HG03460 (cell line): Measurements from ENCODE around the gene SKIL.
"Not testable (repeated sequence)": the region's sequence is repeated elsewhere in the genome, so short reads cannot be mapped to it uniquely, and the experiment has no call there.

Experiments used
- ATAC-seq: cut with Tn5 transposase; IDR thresholded peaks from one replicate; pipeline ENCODE4 v1.9.1; 2021; ENCODE audit not compliant: unreplicated experiment

SKIL gene, protein sequence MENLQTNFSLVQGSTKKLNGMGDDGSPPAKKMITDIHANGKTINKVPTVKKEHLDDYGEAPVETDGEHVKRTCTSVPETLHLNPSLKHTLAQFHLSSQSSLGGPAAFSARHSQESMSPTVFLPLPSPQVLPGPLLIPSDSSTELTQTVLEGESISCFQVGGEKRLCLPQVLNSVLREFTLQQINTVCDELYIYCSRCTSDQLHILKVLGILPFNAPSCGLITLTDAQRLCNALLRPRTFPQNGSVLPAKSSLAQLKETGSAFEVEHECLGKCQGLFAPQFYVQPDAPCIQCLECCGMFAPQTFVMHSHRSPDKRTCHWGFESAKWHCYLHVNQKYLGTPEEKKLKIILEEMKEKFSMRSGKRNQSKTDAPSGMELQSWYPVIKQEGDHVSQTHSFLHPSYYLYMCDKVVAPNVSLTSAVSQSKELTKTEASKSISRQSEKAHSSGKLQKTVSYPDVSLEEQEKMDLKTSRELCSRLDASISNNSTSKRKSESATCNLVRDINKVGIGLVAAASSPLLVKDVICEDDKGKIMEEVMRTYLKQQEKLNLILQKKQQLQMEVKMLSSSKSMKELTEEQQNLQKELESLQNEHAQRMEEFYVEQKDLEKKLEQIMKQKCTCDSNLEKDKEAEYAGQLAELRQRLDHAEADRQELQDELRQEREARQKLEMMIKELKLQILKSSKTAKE

DNA sequence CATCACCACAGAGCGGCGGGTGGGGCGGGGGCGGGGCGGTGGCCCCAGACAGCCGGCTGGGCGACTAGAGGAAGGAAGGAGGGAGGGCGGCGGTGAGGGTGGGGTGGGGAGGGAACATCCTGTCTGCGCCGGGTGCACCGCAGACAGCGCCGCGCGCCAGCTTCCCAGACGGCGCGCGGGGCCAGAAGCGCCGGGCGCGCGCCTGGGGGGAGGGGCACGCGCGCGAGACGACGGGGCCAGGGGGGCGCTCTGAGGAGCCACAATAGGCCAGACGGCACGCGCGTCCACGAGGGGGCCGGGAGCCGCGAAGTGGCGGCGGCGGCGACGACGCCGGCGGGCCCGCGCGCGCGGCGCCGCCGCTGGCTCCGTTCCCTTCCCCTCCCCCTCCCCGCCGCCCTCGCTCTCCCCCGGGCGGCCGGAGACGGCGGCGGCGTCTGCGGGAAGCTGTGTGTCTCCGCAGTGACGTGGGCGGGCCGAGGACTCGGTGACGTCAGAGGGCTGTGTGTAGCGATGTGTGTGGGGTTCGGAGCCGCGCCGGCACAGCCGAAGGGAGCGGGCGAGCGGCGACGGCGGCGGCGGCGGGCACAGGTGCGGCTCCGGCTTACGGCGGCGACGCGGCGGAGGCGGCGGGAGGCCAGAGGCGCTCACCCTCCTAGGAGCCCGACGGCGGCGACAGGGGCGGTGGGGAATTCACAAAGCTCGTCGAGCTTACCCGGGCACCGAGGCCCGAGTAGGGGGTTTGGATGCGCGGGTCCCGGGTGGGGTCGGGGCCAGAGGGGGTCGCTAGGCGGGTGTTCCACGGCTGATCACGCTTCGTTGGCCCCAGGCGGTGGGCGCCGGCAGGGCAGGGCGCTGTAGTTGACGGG, at the start of gene SKIL:
Gene SKIL, plus strand, starts transcription at position 540 of the 866 bp plus-strand sequence. CDS start 2,617 bp downstream, outside the sequence.
- ATAC-seq: peak; percentile 52

DNA sequence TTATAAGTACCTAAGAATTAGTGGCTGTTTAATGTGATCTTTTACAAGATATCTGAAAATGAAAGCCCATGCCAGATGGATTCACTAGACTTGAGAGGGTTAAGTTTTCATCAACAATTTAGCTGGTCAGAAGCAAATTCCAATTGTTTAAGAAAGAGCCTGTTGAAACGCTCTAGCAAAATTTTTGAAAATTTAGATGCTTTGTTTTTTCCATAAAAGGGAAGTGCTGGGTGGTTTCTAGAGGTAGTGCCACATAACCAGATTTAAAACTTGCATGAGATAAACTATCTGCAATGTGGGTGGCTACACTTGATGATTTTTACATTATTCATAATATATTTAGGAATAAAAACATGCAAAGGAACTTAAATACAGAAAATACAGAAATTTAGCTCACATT, 48.5 kb upstream of the SKIL start:
- no peak for ATAC-seq

DNA sequence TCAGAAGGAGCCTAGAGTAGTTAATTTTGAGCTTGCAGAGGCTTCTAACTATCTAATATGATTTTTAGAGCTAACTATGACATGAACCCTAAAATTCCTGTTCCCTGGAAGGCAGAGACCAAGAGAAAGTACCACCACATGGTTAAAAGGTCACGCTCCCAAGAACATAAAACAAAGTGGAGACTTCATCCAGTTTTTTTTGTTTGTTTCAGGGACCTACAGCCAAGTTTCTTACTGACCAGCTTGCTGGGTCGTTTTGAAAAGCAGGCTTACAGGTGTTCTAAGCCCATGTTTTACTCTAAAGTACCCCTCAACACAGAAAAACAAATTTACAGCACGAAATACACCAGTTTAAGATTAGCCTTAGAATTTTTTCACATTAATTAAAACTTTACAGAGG, 39.6 kb upstream of the SKIL start:
- no peak for ATAC-seq

DNA sequence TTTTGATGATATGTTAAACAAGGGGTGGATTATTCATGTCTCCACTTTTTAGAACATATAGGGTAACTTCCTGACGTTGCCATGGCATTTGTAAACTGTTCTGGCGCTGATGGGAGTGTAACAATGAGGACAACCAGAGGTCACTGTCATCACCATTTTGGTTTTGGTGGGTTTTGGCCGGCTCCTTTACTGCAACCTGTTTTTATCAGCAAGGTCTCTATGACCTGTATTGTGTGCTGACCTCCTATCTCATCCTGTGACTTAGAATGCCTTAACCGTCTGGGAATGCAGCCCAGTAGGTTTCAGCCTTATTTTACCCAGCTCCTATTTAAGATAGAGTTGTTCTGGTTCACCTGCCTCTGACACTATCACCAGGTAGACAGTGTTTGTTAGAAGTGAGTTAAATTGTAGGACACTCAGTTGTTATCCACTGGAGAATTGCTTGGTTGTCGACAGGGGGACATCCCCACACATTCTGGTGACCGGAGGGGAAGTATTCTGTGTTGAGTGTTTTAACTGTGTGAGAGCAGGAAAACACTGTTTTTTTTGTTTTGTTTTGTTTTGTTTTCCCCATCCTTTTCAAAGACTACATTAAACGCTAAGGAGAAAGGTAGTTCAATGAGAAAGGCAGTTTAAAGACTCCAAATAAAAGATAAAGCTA, 36.9 kb upstream of the SKIL start:
- no peak for ATAC-seq

DNA sequence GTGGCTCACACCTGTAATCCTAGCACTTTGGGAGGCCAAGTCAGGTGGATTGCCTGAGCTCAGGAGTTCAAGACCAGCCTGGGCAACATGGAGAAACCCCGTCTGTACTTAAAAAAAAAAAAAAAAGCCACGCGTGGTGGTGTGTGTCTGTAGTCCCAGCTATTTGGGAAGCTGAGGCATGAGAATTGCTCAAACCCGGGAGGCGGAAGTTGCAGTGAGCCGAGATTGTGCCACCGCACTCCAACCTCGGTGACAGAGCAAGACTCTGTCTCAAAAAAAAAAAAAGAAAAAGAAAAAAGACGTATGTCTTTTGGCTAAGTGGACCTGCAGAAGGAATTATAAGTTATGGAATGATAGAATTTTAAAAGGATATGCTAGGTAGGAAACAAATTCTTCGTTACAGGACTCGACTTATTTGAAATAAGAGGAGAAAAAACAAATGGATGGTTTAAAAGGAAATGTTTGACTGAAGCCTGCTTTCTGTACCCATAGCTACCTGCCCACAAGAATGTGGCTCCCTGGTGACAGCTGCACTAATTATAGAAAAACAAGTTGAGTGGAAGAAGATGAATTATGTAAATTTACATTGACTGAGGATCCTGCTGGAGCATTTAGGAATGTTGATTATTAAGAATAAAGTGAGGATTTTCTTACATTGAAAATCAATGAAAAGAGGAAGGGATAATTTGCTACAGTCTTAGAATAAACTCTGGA, 36.0 kb upstream of the SKIL start:
- no peak for ATAC-seq

DNA sequence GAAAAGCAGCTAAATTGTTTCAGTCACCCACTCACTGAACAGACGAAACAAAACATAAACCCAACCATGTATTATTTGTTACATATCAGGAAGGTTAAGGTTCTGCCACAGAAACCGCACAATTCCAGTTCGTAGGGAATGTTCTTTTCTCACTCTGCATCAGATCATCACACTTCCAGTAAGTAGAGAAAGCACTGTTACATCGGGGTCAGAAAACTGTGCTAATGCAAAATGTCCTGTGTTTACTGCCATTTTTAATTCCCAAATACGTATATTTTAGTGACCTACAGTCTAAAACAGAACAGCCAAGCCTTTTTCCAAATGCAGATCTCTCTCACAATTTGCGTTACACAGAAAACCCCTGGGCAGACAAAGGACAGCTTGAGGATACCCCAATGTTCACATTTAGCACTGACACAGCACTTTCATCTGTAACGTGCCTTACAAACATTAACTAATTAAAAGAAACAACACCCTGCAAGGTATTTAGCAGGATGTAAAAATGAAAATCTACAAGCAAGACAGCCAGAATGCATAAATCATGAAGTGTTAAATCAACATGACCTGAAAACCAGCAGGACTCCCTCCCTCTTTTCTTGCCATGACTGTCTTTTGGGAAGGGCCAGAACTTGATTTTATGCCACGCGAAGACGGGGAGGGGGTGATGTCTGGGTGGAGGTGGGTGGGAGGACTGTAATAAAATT, 34.8 kb upstream of the SKIL start:
- ATAC-seq: no peak

DNA sequence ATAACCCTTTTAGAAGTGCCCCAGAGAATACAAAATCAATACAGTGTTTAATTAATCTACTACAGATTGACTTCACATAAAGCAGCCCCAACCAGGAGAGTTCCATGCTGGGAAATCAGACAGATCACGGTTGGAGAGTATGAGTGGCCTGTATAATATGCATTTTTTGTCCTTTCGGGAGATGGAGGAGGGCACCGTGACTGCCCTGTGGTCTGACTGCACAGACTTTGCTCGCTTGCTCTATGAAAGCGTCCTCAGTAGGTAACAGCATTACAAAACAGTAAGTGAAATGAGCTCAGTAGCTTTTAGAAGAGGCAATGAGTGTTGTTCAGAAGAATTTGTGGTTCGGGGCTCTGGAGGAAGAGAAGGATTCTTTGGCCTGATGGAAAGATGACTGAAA, 34.2 kb upstream of the SKIL start:
- ATAC-seq: no peak

DNA sequence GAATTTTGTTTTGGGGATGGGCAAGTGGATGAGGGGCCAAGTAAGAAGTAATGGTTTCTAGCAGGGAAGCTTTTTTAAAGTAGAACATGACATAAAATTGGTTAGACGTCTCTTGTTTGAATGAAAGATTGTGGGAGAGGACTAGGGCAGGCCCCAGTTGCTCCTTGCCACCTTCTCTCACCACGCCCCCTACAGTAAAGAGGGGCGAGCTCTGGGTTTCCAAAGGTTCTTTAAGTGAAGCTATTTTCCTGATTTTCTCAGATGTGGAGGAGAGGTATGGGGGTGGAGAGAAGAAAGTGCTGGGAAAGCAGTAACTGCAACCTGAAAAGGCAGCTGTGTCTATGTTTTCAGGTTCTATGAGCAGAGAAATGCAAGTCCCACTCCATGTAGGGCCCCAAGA, 32.6 kb upstream of the SKIL start:
- ATAC-seq: no peak

DNA sequence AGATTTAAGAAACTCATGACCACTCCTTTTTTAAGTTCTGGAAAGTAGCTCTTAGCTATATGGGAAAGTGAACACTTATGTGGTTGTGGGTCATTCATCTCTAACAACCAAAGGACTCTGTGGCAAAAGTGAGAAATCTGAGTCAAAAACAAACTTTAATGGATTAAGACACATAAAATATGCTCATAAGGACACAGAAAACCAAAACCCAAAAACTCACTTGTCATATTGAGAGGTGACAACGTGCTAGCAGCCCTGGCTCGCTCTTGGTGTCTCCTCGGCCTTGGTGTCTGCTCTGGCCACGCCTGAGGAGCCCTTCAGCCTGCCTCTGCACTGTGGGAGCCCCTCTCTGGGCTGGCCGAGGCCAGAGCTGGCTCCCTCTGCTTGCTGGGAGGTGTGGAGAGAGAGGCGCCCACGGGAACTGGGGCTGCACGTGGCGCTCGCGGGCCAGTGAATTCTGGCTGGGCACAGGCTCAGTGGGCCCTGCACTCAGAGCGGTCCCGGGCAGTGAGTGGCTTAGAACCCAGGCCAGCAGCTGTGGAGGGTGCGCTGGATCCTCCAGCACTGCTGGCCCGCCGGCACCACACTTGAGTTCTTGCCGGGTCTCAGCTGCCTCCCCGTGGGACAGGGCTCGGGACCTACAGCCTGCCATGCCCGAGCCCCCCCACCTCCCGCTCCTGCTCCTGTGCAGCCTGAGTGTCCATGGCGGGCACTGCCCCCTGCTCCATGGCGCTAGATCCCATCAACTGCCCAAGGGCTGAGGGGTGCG, 30.3 kb upstream of the SKIL start:
- no peak for ATAC-seq

DNA sequence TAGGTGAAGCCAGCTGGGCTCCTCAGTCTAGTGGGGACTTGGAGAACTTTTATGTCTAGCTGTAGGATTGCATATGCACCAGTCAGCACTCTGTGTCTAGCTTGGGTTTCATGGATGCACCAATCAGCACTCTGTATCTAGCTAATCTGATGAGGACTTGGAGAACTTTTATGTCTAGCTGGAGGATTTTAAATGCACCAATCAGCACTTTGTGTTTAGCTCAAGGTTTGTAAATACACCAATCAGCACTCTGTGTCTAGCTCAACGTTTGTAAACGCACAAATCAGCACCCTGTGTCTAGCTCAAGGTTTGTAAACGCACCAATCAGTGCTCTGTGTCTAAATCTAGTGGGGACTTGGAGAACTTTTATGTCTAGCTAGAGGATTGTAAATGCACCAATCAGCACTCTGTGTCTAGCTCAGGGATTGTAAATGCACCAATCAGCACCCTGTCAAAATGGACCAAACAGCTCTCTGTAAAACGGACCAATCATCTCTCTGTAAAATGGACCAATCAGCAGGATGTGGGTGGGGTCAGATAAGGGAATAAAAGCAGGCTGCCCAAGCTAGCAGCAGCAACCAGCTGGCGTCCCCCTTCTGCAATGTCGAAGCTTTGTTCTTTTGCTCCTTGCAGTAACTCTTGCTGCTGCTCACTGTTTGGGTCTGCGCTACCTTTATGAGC, 29.5 kb upstream of the SKIL start:
- not testable (repeated sequence) for ATAC-seq

DNA sequence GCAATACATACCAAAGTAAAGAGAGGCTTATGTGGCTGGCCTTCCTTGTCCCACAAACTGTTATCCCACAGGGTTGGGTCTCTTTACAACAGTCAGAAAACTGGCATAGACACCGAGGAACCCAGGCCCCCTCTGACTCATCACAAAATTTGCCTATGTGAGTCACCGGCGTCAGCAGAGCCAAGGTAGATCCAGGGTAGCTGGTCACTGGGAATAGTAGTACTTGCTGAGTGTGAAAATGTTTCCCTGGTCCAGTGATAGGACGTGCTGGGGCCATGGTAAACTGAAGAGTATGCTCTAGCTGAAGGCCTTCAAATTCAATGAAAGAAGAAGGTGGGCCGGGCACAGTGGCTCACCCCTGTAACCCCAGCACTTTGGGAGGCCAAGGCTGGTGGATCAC, 27.1 kb upstream of the SKIL start:
- ATAC-seq: no peak

DNA sequence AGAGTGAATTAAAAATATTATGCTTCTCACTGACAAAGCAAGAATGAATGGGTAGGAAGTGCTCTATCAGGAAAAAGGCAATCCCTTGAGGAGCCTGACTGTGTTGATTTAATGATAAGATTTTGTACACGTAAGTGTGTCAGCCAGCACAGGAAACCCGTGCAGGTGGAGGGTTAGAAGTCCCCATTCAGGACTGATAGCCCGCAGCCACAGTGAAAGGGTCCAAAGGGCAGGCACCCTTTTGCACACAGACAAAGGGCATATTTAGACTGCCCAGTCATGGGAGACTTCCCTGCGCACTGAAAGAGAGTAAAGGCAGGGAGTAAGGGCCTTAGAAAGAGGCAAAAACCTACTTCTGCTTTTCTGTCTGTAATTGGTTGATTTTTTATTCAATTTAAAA, 26.4 kb upstream of the SKIL start:
- peak; percentile 63 for ATAC-seq

DNA sequence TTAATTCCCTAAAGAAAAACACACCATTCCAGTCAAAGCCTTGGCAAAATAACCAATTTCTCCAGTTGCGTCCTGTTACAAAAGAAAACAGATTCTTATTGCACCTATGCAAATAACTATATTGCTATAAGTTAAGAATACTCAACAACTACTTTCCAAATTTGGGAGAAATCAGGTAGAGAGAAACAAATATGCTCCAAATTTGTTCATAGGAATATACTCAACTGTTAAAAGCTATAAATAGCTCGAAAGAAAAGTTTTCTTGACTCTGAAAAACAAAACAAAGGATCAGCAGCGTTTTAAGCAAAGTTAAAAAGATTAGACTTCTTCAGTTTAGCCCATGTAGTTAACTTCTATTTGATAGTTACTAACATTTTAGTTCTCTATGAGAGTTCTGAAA, 20.1 kb upstream of the SKIL start:
- no peak for ATAC-seq

DNA sequence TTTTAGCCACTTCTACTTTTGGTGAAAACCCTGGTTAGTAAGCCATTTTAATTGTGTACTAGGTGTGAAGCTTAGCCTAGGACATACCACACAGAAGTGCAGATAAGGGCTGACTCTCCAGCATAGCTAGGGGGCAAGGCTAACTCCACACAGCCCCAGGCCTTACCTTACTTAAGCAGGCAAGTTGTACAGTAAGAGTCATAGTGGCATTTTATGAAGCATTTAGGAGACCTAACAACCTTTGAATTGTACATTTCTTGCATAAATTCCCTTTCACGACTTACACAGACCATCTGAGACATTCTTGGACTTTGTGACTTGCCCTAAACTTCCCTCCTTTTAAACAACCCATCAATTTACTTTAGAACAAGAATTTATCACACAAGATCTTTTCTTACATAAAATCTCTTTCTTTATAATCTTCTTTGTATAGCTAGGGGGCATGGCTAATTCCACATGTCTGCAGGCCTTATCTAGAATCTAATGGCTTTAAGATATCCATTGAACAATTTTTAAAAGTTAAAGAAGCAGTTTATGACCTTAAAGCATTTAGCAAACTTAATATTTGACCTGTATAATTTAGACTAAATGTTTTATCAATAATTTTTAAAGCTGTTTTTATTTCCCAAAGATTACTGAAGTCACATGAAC, 18.7 kb upstream of the SKIL start:
- ATAC-seq: no peak

DNA sequence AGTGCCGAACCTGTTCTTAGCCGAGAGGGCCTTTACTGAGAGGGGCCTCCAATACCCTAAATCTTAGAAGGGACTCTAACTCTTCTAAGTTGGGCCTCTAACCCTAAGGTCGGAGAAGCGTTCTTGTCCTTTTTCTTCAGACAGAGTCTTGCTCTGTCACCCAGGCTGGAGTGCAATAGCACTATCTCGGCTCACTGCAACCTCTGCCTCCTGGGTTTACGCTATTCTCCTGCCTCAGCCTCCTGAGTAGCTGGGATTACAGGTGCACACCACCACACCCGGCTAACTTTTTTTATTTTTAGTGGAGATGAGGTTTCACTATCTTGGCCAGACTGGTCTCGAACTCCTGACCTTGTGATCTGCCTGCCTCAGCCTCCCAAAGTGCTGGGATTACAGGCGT, 15.2 kb upstream of the SKIL start:
- not testable (repeated sequence) for ATAC-seq

DNA sequence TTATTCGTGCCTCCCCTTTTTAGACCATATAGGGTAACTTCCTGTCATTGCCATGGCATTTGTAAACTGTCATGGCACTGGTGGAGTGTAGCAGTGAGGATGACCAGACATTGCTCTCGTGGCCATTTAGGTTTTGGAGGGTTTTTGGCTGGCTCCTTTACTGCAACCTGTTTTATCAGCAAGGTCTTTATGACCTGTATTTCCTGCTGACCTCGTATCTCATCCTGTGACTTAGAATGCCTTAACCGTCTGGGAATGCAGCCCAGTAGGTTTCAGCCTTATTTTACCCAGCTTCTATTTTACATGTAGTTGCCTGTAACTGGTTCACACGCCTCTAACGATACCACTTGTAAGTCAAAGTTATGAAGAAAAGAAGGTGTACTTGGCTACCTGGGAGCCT, 13.7 kb upstream of the SKIL start:
- ATAC-seq: not testable (repeated sequence)

DNA sequence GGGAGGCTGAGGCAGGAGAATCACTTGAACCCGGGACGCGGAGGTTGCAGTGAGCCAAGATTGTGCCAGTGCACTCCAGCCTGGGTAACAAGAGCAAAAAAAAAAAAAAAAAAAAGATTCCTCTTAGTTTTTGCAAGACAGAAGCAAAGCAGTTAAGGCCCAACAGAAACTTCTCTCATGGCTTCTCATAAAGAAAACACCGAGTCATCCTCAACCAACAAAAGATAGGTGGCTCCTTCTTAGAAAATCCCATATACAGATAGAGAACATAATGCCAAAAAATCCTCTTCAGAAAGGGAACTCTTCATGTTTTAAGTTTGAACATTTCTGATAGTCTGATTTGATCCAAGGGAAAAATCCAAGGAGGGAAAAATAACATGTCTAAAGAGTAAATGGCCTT, 12.5 kb upstream of the SKIL start:
- no peak for ATAC-seq
